CD4-positive, alpha-beta T cell treated with Interleukin-6 for 4 hours (primary cell): ENCODE measurements around the gene DSTN.

Source experiments
- DNase-seq: peaks from one replicate; pipeline ENCODE4 v3.0.0-alpha.2; 2020; ENCODE audit warnings: mixed read lengths

Gene DSTN

DNA sequence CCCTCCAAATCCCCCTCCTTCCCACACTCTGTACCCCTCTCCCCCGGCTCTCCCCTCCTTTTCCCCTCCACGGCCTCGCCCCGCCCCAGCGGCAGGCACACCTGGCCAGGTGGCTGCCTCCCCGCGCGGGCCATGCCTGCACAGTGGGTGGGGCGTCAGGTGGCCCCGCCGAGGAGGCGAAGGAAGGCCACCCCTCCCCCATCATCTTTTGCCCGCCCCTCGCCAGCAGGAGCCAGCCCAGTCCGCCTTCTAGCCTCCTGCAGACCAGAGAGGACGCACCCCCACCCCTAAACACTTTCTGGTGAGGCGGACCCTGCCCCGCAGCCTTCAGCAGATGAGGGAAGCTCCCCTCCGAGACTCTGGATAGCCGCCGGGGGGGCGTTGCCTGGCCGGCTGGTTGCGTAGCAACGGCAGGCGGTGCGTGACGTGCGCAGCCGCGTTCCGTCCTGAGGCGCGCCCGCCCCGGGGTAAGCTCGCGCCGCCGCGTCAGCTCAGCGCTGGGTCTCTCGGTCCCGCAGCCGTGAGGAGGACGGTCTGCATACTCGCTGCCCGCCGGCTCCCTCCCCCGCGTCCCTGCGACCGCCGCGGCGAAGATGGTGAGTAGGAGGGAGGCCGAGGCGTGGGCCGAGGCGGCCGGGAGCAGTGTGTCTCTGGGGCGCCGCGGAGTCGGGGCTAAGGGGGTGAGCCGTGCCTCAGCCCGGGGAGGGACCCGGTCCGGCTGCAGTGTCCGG is at the start of gene DSTN:
TSS of gene DSTN (plus strand) at position 460 of the 731 bp plus-strand sequence. CDS start at position 594, 134 bp downstream.
- peak; percentile 90 for DNase-seq

DNA sequence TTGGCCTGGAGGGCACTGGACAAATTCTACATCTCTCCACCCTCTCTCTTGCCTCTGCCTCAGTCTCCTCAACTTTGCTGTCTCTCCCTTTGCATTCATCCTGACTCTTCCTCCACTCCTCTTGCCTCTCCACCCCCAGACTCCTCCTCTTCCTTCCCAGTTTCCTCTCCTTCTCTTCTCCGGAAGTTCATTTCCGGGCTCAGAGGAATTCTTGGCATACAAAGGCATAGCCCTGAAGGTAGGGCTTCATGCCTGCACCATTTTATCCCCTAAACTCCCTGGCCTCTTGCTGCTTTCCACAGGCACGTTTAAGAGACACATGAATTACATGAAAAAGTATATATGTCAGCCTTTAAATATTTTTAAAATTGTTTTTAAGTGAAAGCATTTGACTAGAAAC is 49.3 kb upstream of the DSTN start:
- DNase-seq, result no peak

DNA sequence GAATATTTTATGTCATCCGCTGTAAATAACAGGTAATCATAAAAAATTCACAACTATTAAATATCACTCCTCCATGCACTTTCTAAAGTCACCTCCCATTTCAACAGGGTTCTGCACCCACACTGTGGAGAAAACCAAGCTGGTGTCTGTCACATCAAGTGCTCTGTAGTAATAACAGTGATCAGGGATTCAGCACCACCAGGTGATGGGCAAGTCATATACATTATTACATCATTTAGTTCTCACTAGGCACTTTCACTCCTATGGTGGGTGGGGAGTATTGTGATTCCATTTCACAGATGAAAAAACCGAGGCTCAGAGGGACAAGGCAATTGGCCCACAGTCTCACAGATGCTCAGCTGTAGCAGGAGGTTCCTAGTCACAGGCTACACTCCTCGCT is 47.3 kb upstream of the DSTN start:
- DNase-seq, result no peak

DNA sequence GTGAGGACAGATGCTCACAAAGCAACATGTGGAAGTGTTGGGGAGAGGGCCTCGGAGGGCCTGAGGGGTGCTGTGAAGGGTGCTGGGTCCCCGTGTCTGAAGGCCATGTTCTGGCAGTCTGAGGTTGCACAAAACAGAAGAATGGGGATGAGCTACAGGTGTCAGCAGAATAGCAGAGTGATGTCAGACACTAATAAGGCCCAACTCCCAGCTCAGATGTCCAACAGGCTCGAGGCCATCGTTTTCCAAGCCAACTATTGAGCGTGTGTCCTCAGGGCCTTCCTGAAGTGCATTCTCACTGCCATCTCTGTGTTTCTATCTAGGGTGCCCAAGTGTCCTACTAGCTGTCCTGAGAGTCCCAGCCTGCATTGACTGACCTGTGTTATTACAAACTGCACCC is 46.5 kb upstream of the DSTN start:
- DNase-seq, result no peak

DNA sequence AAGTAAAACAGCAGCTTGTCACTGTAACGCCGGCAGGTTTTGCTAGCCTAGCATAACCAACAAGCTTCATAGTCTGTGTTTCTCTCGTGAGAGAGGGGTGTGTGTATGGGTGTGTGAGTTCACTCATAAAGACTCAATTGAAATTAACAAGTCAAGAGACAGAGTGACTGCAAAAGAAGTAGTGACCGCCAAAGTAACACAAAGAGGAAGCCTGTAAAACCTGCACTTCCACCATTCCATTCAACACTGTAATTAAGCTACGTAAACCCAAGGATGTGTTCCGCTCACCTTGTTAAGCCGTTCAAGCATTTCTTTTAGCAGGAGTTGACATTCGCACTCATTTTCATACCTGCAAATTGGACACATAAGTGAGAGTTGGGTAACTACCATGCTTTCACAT is 45.3 kb upstream of the DSTN start:
- no peak for DNase-seq

DNA sequence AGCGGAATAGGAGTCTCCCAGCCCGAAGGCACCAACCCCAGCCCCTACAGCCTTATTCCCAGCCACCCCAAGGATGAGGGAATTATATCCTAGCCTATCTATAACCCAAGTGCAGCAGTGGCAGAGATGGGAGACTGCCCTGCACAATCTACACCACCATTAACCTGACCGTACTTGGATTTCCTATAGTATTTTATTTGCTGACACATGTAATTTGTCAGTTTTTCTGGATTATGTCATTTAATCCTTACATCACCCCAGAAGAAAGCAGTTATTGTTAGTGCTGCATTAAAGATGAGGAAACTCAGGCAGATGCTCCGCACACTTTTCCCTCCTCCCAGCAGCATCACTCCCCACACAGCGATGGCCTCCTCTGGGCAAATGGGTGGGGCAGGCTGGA is 44.7 kb upstream of the DSTN start:
- DNase-seq, result no peak

DNA sequence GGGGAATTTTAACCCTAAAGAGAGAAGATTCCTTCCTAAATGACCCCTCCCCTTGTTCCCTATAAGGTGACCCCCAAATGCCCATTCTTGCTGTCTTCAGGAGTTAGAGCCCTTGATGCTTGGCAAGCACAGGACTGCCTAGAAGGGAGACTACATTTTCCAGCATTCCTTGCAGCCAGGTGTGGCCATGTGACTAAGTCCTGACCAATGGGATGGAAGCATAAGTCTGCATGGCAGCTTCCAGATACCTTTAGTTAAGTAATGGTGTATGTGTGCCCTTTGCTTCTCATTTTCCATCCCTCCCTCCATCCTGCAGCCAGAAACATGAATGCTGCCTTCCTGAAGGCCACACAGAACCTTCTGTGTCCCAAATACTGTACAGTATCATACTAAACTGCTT is 44.2 kb upstream of the DSTN start:
- DNase-seq, result no peak

DNA sequence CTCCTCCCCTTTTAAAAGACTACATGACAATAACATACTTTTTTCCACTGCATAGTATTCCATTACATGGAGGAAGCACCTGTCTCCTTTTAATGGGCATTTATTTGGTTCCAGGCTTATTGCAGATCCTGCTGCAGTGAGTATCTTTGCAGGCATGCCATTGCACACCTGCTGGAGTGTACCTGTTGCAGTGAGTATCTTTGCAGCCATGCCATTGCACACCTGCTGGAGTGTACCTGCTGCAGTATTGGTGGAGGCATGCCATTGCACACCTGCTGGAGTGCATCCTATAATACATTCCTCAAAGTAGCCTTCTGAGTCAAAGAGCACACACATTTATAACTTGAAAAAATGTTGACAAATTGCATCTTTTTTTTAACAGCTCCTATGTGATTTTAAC is 40.3 kb upstream of the DSTN start:
- no peak for DNase-seq

DNA sequence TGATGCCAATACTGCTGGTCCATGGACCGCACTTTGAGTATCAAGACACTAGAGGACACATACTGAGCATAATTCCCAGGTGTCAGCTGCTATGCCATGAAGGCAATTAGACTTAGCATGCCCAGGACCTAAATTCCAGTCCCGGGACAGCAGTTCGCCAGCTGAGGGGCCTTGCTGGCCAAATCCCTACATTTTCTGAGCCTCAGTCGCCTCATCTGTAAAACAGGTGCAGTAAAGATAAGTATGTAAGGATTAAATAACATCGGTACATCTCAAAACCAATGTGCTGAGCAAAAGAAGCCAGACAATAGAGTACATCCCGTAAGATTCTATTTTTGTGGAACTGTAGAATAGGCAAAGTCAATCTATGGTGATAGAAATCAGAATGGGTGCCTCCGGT is 39.7 kb upstream of the DSTN start:
- no peak for DNase-seq

DNA sequence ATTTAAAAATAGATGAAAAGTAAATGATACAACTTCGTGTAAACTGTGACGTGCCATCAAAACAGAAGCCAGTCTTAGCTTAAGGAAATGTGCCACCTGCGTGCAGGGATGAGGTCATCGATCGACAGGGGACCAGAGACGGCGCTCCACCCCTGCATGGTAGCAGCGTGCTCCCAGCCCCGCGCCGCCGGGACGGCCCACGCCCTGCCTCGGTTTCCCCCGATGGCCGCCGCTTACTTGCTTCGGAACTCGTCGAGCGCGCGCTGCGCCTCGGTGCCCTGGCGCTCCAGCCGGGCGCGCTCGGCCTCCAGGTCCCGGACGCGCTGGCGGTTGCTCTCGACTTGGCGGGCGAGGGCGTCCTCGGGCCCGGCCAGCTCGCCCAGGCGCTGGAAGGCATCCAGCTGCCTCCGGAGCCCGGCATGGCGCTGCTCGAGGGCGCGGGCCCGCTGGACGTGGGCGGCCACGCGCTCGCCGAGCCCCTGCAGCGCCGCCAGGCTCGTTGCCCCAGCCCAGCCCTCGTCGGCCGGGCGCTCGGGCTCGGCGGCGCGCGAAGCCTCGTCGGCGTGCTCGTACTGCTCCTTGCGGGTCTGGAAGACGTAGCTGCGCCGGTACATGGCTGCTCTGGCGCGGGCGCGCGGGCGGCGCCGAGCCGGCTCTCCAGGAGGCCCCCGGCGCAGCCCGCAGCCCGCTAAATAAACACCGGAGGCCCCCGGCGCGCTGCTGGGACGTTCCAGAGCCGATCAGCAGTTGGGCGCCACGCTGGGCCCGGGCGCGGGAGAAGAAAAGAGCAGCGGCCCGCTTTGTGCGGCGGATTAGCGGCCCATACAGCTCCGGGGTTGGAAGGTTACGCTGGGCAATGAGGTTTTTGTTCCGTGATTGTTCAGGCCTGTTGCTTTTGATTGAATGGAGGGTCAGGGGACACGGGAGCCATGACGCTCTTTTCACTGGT is 38.9 kb upstream of the DSTN start, which contains the start of gene BFSP1:
TSS of gene BFSP1 (minus strand) at position 664 of the 949 bp plus-strand sequence. CDS start at position 614, 50 bp downstream.
- DNase-seq, result peak; percentile 32

DNA sequence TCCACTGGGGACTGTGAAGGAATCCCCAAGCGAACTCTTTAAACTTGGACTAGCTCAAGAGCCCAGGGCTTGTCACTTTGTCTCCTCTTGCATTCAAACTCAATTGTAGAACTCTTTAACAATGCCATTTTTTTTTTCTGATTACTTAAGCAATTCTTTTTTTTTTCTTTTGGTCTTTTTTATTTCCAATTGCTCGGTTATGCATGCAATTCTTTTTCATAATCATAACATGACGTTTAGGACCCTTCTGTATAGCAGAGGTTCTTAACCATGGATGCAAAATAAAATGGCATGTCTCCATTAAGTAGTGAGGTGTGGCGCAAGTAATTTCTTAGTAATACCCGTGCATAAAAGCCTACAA is 38.2 kb upstream of the DSTN start:
- no peak for DNase-seq

DNA sequence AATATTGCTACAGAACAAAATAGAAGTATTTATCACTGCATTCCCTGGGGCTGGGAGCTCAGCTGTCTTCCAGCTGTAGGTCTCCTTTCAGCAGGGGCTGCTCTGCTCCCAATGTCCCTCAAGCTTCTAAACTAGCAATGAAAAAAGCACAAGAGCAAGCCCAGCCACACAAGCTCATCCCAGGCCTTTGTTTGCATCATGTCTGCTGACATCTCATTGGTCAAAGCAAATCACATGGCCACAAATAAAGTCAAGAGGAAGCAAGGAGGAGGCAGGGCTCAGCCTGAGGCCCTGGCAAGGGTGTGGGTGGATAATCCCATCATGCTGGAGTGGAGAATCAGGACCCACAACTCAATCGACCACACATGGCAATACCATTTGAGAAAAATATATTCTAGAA is 36.5 kb upstream of the DSTN start:
- no peak for DNase-seq

DNA sequence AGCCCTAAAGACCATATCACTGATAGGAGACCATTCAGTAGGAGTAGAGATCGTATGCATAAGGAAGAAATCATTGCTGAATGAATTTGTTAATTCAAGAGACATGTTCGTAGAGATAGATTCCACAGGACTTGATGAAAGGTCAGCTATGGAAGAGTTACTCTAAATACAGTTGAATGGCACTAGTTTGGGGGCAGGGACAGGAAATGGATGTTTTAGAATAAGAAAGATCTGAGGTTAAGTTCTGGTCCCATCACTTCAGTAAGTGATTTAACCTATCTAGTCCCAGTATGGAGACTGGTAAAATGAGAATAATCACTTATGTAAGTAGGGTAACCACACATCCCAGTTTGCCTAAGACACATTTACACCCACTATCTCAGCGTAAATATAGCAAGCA is 35.8 kb upstream of the DSTN start:
- DNase-seq, result no peak

DNA sequence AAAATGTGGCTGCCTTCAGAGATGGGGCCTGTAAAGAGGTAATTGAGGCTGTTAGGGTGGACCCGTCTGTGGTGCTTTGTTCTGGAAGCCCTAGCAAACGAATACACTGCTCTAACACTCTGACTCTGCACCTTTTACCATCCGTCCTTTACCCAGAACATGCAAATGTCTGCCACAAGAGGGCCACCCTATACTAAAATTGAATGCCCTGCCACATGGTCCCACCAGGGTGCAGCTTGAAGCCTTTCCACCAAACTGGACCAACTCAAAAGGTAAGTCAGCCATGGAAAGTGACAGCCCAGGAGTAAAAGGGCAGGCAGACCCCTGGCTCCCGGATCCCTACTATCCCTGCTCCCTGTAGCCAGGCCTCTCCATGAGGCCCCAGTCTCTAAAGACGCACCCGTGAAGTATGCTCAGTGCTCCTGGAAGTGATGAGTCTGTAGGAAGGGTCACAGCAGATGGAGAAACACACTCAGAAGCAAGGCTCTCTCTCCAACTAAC is 32.9 kb upstream of the DSTN start:
- peak; percentile 68 for DNase-seq

DNA sequence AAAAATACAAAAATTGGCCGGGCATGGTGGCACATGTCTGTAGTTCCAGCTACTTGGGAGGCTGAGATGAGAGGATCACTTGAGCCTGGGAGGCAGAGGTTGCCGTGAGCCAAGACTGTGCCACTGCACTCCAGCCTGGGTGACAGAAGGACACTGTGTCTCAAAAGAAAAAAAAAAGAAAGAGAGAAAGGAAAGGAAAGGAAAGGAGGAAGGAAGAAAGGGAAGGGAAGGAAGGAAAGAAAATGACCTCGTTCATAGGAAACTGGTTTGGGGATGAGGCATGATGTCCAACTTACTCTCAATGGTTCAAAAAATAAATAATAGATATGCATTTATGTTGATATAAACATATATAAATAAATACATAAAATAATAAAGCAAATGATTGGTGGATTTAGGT is 31.9 kb upstream of the DSTN start:
- no peak for DNase-seq

DNA sequence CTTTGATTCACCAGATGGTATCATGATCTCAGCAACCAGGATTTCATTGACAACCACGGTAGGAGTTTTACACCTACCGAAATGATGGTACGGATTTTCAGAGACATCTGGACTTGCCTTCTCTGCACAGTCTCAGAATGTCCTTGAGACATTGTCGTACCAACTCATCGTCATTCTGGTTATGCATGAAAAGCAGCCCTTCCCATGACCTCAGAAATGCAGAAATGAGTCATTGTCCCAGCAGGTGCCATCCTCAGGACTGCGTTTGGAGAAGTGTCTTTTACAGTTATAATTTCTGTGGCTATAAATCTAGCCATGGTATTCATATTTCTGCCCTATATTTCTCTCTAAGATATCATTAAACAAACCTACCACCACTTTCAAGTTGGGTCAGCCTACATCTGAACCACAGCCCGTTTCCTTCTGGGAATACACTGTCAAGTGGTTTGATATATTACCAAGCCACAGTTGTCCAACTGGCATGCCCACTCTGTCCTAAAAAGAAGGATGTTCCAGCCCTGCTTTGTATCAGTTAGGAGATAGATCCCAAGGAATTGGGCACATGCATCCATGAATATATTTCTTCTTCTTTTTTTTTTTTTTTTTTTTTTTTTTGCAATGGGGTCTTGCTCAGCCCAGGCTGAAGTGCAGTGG is 31.2 kb upstream of the DSTN start:
- no peak for DNase-seq

DNA sequence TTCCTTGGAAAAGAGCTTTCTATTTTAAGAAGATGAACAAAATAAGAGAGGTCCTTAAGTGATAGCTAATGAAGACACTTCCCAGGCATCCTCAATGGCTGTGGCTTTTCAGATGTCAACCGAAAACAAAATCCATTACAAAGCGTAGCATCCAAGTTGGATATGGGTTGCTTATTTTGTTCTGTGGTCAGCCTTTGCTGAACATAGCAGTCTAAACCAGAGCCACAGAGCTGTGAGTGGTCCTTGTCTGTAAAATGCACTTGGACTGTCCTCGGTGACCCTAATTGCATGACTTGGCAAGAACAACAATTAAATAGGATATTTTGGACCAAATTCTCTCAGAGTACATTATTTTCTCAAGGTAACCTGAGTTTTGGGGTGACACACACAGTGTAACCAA is 28.3 kb upstream of the DSTN start:
- no peak for DNase-seq

DNA sequence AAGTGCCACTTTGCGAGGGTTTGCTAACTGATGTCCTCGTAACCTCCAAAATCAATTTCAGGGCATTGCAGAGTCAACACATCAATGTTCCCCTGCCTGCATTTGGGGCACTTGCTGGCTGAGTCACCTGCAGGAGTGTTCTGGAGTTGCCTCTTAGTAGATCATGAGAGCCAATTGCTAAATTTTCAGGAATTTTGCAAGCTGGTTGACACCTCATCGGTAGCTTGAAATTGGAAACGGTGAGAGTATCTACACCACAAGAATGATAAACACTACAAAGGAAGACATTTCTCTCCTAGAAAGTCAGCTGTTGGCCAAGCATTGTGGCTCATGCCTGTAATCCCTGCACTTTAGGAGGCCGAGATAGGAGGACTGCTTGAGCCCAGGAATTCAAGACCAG is 27.9 kb upstream of the DSTN start:
- DNase-seq, result no peak

DNA sequence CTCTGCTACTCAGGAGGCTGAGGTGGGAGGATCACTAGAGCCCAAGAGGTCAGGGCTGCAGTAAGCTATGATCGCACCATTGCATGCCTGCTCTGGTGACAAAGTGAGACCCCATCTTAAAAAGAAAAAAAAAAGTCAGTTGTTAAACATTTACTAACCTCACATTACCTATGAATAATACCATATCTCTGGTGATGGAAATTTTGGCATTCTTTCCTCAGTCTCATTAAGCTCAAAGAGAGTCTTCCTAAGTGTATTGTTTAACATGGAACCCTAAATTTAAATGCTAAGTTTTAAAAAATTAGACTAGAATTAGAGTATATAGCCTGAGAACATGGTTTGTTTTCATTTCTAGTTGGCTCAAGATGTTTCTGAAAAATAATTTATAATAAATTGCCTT is 27.4 kb upstream of the DSTN start:
- DNase-seq, result no peak

DNA sequence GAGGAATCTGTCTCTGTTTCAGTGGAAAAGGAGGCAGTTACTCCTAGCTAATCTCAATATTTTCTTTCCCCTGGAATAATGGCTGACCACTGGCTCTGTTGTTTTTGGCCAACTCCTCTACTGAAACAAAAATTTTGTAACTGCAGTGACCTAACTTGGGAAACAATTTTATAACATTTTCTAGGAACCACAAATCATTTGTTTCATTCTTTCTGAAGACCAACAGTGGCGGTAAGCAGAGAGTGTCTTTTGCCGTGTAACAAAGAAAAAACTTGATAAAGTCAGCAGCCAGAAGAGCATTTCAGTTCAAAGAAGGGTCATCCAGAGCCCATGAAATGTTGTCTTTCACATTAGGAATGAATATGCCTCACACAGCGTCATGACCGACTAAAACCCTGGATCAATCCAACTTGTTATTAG is 26.9 kb upstream of the DSTN start:
- no peak for DNase-seq

DNA sequence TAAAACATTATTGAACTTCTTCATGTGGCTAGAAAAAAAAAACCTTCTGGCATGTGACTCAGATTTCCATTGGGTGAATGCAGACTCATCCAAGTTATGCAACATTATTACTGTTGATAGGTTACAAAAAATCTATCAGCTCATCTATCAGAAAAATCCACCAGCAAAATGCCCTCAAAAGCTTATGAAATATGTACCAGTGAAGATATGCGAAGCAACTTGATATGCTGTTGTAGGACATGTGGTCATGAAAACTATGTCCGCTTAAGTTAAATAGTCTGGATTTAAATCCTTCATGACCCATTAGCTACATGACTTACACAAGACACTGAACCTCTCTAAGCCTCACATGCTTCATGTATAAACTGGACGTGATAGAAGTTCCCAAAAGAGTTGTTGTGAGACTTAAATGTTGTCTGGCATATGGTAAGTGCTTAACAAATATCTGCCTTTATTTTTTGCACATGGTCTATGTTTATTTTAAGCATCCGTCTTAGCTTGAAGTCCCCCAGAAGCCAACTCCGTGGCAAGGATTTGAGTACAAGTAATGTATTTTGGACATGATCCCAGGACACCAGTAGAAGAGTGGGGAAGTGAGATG is 26.2 kb upstream of the DSTN start:
- no peak for DNase-seq

DNA sequence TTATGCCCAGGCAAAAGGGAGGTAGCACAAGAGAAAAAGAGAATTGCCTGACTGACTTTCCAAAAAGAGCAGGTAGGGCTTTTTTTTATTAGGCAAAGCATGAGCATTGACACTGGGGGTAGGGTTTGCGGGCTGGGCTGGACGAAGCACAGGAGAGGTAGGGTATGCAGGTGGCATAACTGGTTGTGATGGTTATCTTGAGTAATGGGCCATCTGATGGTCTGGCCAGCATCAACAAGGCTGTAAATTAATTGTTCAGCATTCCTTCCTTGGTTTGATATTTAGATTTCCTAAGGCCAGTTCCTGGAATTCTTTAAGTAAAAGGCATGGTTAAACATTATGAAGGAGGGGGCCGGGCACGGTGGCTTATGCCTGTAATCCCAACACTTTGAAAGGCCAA is 24.7 kb upstream of the DSTN start:
- no peak for DNase-seq

DNA sequence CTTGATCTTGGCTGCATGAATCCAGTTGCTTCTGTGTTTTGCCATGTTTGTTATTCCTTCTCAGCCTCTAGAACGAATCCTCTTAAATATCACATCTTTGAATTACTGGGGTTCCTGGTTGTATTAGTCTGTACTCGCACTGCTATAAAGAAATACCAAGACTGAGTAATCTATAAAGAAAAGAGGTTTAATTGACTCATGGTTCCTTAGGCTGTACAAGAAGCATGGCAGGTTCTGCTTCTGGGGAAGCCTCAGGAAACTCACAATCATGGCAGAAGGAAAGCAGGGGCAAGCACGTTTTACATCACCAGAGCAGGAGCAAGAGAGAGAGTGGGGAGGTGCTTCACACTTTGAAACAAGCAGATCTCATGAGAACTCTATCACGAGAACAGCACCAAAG is 20.7 kb upstream of the DSTN start:
- no peak for DNase-seq
